SU-DHL-6 (cell line): Measurements from ENCODE around the gene CFAP210.

Source experiments
- H2AFZ ChIP-seq: fragments of 200-600 bp; sonication (generic); 2 replicates; pipeline ENCODE4 v1.6.1; 2014; ENCODE audit warnings: low read depth, mild to moderate bottlenecking, moderate library complexity, mixed read lengths, antibody characterized with exemption, low read length; ENCODE audit not compliant: severe bottlenecking
- H3F3A ChIP-seq: fragments of 200-600 bp; shearing (Covaris generic); 2 replicates; pipeline ENCODE4 v1.6.0; 2016; ENCODE audit warnings: antibody characterized with exemption, mild to moderate bottlenecking; ENCODE audit not compliant: insufficient read depth
- H3K27ac ChIP-seq: fragments of 200-600 bp; sonication (generic); 2 replicates; pipeline ENCODE4 v1.5.1; 2016; ENCODE audit warnings: low read depth, mild to moderate bottlenecking, low read length, moderate library complexity, mixed read lengths
- H3K27me3 ChIP-seq: fragments of 200-600 bp; sonication (generic), shearing (Covaris generic); 2 replicates; pipeline ENCODE4 v1.6.0; 2014; ENCODE audit warnings: mild to moderate bottlenecking, low read length
- H3K36me3 ChIP-seq: fragments of 200-600 bp; sonication (generic); 2 replicates; pipeline ENCODE4 v1.6.1; 2014; ENCODE audit warnings: mild to moderate bottlenecking, low read length, mixed read lengths
- H3K4me2 ChIP-seq: fragments of 300-600, 200-600 bp; shearing (Covaris generic), sonication (generic); 2 replicates; pipeline ENCODE4 v1.6.0; 2014; ENCODE audit warnings: low read length, low read depth, mild to moderate bottlenecking; ENCODE audit not compliant: poor library complexity, severe bottlenecking
- H3K4me3 ChIP-seq: fragments of 200-600 bp; sonication (generic); 2 replicates; pipeline ENCODE4 v1.5.1; 2014; ENCODE audit warnings: antibody characterized with exemption, low read length, mild to moderate bottlenecking, mixed read lengths; ENCODE audit not compliant: insufficient read depth, poor library complexity, severe bottlenecking
- H3K79me2 ChIP-seq: fragments of 200-600 bp; sonication (generic); 2 replicates; pipeline ENCODE4 v1.6.1; 2014; ENCODE audit warnings: mild to moderate bottlenecking, low read length, moderate library complexity; ENCODE audit not compliant: insufficient read depth
- H3K9ac ChIP-seq: fragments of 200-600 bp; sonication (generic); 2 replicates; pipeline ENCODE4 v1.7.0; 2014; ENCODE audit warnings: mild to moderate bottlenecking, low read length
- H3K9me2 ChIP-seq: fragments of 200-600 bp; sonication (generic); replicated peaks from 2 replicates; pipeline ENCODE4 v1.6.1; 2014; ENCODE audit warnings: low read length; ENCODE audit not compliant: insufficient read depth
- H3K9me3 ChIP-seq: fragments of 200-600 bp; sonication (generic); 2 replicates; pipeline ENCODE4 v1.6.1; 2014; ENCODE audit warnings: low read length, mixed read lengths; ENCODE audit not compliant: insufficient read depth
- H4K20me1 ChIP-seq: fragments of 200-600 bp; sonication (generic); 2 replicates; pipeline ENCODE4 v1.6.1; 2014; ENCODE audit warnings: low read depth, mild to moderate bottlenecking, antibody characterized with exemption, low read length, moderate library complexity, mixed read lengths
- CTCF ChIP-seq: fragments of 200-600 bp; sonication (generic); IDR thresholded peaks from one replicate; pipeline ENCODE4 v1.5.1; 2017; ENCODE audit warnings: antibody characterized with exemption, mild to moderate bottlenecking, low read length, moderate library complexity; ENCODE audit not compliant: insufficient read depth, poor library complexity, severe bottlenecking
- EZH2phosphoT487 ChIP-seq: fragments of 200-600 bp; sonication (generic), shearing (Covaris generic); conservative IDR thresholded peaks from 2 replicates; pipeline ENCODE4 v1.6.1; 2018; ENCODE audit warnings: mild to moderate bottlenecking, antibody characterized with exemption, low read length, moderate library complexity, mixed read lengths

CFAP210 gene

GRCh38 chr2:169684135-169684565 lies 10.1 kb downstream of the CFAP210 start:
- H3K27ac ChIP-seq = no peak overlapping the region

GRCh38 chr2:169683425-169684134 lies 10.6 kb downstream of the CFAP210 start:
- Histone ChIP-seq H2AFZ (no peak overlapping the region), H3K27ac (no peak overlapping the region), H3K79me2 (no peaks in the 10 kb centered on the region), H3F3A (no peaks in the 10 kb centered on the region), H3K4me3 (no peak overlapping the region), H3K27me3 (no peaks in the 10 kb centered on the region), H3K9me3 (no peaks in the 10 kb centered on the region), H4K20me1 (no peaks in the 10 kb centered on the region), H3K9me2 (no peaks in the 10 kb centered on the region), H3K4me2 (no peak overlapping the region), H3K9ac (no peak overlapping the region), H3K36me3 (no peaks in the 10 kb centered on the region)
- TF ChIP-seq CTCF (no peak), EZH2phosphoT487 (no peak)

More at GRCh38 chr2:169684135-169684565, 10.1 kb downstream of the CFAP210 start:
- H3F3A ChIP-seq = no peaks in the 10 kb centered on the region
- no peak overlapping the region for H3K9ac ChIP-seq
- no peak overlapping the region for H3K4me2 ChIP-seq
- no peaks in the 10 kb centered on the region for H3K9me2 ChIP-seq
- no peaks in the 10 kb centered on the region for H3K27me3 ChIP-seq
- H3K4me3 ChIP-seq = no peak overlapping the region
- H3K79me2 ChIP-seq = no peaks in the 10 kb centered on the region
- H4K20me1 ChIP-seq = no peaks in the 10 kb centered on the region
- no peak overlapping the region for H2AFZ ChIP-seq
- TF ChIP-seq EZH2phosphoT487 (no peak), CTCF (no peak)
- H3K36me3 ChIP-seq = no peaks in the 10 kb centered on the region
- no peaks in the 10 kb centered on the region for H3K9me3 ChIP-seq

DNA sequence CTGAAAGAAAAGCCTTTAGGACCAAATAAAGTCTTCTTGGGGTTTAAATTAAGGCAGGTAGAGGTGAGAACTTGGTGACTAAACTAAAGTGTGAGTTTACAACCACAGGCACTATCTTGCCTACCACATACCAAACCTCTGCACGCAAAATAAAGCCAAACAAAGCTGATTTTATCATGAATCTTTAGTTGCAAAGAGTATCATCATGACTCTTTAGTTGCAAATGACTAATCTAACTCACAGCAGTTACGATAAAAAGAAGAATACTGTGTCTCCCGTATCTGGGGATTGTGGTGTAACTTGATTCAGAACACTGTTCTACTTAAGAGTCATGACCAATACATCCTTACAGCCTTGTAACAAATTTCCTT lies 11.2 kb downstream of the CFAP210 start:
- Histone ChIP-seq H3F3A (no peaks in the 10 kb centered on the region), H3K9me3 (no peaks in the 10 kb centered on the region), H3K4me2 (no peak overlapping the region), H3K79me2 (no peaks in the 10 kb centered on the region), H3K27ac (no peak overlapping the region), H3K9me2 (no peaks in the 10 kb centered on the region), H3K9ac (no peak overlapping the region), H3K36me3 (no peaks in the 10 kb centered on the region), H4K20me1 (no peaks in the 10 kb centered on the region), H2AFZ (no peak overlapping the region), H3K27me3 (no peaks in the 10 kb centered on the region), H3K4me3 (no peak overlapping the region)
- TF ChIP-seq CTCF (no peak), EZH2phosphoT487 (no peak)
